ENCODE results near the gene MVD. TPM values are rescaled to one million over a fixed set of nuclear protein-coding genes. Genes with fewer than 3 reads are reported as not detected.

MVD gene
- total and polyA plus RNA-seq, 2 experiments from 2014 or later = 95.3 to 149 TPM

DNA sequence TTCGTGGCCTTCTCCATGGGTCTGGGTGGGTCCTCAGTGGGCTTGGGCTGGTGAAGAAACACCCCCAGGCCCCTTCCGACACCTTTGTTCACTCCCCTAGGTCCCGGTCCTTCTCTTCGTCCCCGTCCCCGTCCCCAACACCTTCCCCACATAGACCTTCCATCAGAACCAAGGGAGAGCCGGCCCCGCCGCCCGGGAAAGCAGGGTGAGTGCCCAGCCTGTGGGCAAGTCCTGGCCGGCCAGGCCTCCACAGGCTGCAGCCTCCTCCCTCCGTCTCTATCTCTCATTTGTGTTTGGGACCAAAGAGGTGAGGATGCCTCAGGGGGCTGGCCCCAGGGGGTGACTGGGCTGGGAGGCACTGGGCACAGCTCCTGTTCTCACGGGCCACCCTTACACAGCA is 39.0 kb downstream of the MVD start:
- no peak for TF ChIP-seq ZNF114 (CRISPR knock-in tag; IDR thresholded peaks at IDR 0.05)
- no peak for TF ChIP-seq JUNB (IDR thresholded peaks at IDR 0.05; ENCODE audit: unreplicated experiment)
- no peak for TF ChIP-seq STAT1 (IDR thresholded peaks at IDR 0.05; ENCODE audit: unreplicated experiment)
- no peak for TF ChIP-seq ZNF331 (CRISPR knock-in tag; IDR thresholded peaks at IDR 0.05; ENCODE audit: low read depth)
- TF ChIP-seq, protein P1, sequence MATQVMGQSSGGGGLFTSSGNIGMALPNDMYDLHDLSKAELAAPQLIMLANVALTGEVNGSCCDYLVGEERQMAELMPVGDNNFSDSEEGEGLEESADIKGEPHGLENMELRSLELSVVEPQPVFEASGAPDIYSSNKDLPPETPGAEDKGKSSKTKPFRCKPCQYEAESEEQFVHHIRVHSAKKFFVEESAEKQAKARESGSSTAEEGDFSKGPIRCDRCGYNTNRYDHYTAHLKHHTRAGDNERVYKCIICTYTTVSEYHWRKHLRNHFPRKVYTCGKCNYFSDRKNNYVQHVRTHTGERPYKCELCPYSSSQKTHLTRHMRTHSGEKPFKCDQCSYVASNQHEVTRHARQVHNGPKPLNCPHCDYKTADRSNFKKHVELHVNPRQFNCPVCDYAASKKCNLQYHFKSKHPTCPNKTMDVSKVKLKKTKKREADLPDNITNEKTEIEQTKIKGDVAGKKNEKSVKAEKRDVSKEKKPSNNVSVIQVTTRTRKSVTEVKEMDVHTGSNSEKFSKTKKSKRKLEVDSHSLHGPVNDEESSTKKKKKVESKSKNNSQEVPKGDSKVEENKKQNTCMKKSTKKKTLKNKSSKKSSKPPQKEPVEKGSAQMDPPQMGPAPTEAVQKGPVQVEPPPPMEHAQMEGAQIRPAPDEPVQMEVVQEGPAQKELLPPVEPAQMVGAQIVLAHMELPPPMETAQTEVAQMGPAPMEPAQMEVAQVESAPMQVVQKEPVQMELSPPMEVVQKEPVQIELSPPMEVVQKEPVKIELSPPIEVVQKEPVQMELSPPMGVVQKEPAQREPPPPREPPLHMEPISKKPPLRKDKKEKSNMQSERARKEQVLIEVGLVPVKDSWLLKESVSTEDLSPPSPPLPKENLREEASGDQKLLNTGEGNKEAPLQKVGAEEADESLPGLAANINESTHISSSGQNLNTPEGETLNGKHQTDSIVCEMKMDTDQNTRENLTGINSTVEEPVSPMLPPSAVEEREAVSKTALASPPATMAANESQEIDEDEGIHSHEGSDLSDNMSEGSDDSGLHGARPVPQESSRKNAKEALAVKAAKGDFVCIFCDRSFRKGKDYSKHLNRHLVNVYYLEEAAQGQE (IDR thresholded peaks at IDR 0.05; ENCODE audit: unreplicated experiment) = no peak
- TF ChIP-seq CREB1 (CRISPR knock-in tag; IDR thresholded peaks at IDR 0.05; ENCODE audit: low read depth) = no peak
- TF ChIP-seq EZH2 (IDR thresholded peaks at IDR 0.05; ENCODE audit: low read depth, unreplicated experiment) = no peak
- TF ChIP-seq, protein P2, sequence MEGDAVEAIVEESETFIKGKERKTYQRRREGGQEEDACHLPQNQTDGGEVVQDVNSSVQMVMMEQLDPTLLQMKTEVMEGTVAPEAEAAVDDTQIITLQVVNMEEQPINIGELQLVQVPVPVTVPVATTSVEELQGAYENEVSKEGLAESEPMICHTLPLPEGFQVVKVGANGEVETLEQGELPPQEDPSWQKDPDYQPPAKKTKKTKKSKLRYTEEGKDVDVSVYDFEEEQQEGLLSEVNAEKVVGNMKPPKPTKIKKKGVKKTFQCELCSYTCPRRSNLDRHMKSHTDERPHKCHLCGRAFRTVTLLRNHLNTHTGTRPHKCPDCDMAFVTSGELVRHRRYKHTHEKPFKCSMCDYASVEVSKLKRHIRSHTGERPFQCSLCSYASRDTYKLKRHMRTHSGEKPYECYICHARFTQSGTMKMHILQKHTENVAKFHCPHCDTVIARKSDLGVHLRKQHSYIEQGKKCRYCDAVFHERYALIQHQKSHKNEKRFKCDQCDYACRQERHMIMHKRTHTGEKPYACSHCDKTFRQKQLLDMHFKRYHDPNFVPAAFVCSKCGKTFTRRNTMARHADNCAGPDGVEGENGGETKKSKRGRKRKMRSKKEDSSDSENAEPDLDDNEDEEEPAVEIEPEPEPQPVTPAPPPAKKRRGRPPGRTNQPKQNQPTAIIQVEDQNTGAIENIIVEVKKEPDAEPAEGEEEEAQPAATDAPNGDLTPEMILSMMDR (conservative IDR thresholded peaks at IDR 0.05; ENCODE audit: low read depth in 2 of 2) = no peak

GRCh38 chr16:88622866-88623265 is 40.0 kb downstream of the MVD start:
- Mint-ChIP-seq H3K36me3 (ENCODE audit: low read depth) (peaks cover 48% of the 10 kb centered on the region), H3K27me3 (ENCODE audit: insufficient read depth, low read depth, poor library complexity) (peaks cover 8% of the 10 kb centered on the region), H3K4me3 (no peak overlapping the region), H3K27ac (no peak overlapping the region), H3K4me1 (peaks cover 20% of the 10 kb centered on the region), H3K9me3 (no peaks in the 10 kb centered on the region)
- no peak for ATAC-seq
- Histone ChIP-seq H3K4me1 (ENCODE audit: insufficient read depth) (no peaks in the 10 kb centered on the region), H3K36me3 (ENCODE audit: insufficient read depth) (no peaks in the 10 kb centered on the region; the same call in 1 of the 2 replicates), H3F3A (replicated peaks; ENCODE audit: low read depth) (no peaks in the 10 kb centered on the region; the same call in 1 of the 2 replicates), H3K27me3 (ENCODE audit: insufficient read depth) (no peaks in the 10 kb centered on the region), H3K27ac (ENCODE audit: low read depth) (no peak overlapping the region), H2AFZ (no peak overlapping the region), H3K9me2 (ENCODE audit: insufficient read depth) (no peaks in the 10 kb centered on the region), H3K4me2 (no peak overlapping the region), H3K4me3 (no peak overlapping the region), H3K79me2 (replicated peaks; ENCODE audit: insufficient read depth) (peaks cover 26% of the 10 kb centered on the region), H4K20me1 (replicated peaks; ENCODE audit: insufficient read depth) (peaks cover 15% of the 10 kb centered on the region)
- DNase-seq (ENCODE audit: low spot score) = no peak
- TF ChIP-seq, protein P1 (IDR thresholded peaks at IDR 0.05; ENCODE audit: unreplicated experiment) = no peak

More for the DNA sequence above, 39.0 kb downstream of the MVD start:
- H3K4me2 ChIP-seq = no peak overlapping the region
- no peak overlapping the region for H2AFZ ChIP-seq
- Mint-ChIP-seq H3K4me1 (peaks cover 16% of the 10 kb centered on the region), H3K27ac (no peak overlapping the region), H3K36me3 (ENCODE audit: low read depth) (peaks cover 46% of the 10 kb centered on the region), H3K9me3 (no peaks in the 10 kb centered on the region), H3K4me3 (no peak overlapping the region), H3K27me3 (ENCODE audit: insufficient read depth, low read depth, poor library complexity) (peaks cover 9% of the 10 kb centered on the region)
- H3K36me3 ChIP-seq (ENCODE audit: insufficient read depth) = no peaks in the 10 kb centered on the region; the same call in 1 of the 2 replicates
- no peaks in the 10 kb centered on the region for H3K9me2 ChIP-seq (ENCODE audit: insufficient read depth)
- no peaks in the 10 kb centered on the region; the same call in 1 of the 2 replicates for H3K4me1 ChIP-seq (ENCODE audit: insufficient read depth)
- no peak overlapping the region for H3K4me3 ChIP-seq
- no peak for ATAC-seq
- no peaks in the 10 kb centered on the region; the same call in 1 of the 2 replicates for H3F3A ChIP-seq (replicated peaks; ENCODE audit: low read depth)
- DNase-seq (ENCODE audit: low spot score) = no peak
- H4K20me1 ChIP-seq (replicated peaks; ENCODE audit: insufficient read depth) = peaks cover 10% of the 10 kb centered on the region
- no peaks in the 10 kb centered on the region for H3K27me3 ChIP-seq (ENCODE audit: insufficient read depth)
- H3K79me2 ChIP-seq (replicated peaks; ENCODE audit: insufficient read depth) = peaks cover 16% of the 10 kb centered on the region; the same call in 1 of the 2 replicates
- no peak overlapping the region for H3K27ac ChIP-seq (ENCODE audit: low read depth)

All from GM23338 (cell line).